HG02943 (cell line): ENCODE measurements around the gene TRPV5.

ENCODE experiments used
- ATAC-seq: cut with Tn5 transposase; IDR thresholded peaks from one replicate; pipeline ENCODE4 v1.9.1; 2021; ENCODE audit warnings: mild to moderate bottlenecking, low read depth, moderate library complexity; ENCODE audit not compliant: unreplicated experiment

The TRPV5 gene

DNA sequence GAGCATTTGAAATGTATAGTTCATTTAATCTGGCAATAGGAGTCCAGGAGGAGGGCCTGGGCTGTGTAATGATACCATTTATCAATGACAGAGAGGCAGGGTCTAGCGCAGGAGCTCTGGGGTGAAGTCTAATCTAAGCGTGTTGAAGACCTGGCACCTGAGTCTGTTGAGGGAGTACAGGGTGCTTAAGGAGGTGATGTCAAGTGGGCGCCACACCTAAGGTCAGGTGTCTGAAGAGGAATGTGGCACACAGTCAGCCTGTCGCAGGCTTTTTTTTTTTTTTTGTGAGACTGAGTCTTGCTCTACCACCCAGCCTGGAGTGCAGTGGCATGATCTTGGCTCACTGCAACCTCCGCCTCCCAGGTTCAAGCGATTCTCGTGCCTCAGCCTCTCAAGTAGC, 8.0 kb upstream of the TRPV5 start:
- no peak for ATAC-seq

DNA sequence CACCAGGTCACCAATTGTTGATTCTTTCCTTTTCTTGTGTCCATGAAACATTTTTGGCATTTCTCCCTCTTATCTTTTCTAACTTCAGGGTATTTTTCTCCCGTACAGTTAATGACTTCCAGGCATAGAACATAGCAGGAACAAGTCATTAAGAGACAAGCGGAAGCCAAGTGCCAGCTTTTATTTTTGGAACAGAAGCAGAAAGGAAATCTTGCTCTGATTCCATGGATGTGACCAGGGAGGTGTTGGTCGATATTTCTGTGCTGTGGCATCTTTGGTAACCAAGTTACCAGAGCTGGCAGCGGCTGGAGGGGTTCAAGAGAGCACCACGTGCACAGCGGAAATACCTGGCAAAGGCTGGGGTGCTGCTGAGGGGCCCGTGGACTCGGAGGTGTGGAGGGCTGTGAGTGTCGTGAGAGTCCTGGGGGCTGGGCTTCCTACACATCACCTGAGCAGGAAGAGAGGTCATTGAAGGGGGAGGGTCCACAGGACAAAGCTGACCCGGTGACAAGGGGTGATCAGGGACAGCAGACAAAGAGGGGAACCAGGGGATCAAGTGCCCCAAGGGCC, 7.5 kb upstream of the TRPV5 start:
- ATAC-seq = no peak

DNA sequence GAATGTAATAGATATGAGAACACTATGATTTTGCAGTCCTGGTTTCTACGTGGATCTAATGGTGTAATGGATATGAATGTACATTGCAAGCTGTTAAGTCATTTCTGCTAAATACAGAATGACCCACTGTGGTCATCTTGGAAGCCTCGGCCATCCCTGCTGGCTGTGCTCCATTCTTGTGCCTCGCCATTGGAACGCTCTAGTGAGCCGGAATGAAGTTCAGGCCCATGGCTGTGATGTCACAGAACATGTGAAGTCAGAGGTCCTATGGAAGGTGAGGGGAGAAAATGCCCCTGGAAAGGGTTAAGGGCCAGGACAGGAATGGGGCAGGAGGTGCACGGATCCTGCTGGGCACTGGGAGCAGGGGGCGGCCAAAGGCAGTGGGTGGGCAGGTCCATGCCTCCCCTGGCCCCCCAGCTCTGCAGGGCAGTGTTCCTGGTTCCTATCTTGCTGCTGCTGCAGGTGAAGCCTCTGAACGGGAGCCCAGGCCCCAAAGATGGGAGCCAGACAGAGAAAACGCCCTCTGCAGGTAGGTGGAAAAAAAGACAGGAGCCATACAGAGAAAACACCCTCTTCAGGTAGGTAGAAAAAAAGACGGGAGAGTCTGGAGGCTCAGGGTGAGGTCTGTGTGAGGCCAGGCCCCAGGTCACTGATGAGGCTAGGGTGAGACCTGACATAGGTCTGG, 5.8 kb upstream of the TRPV5 start, which contains the start of gene LLCFC1:
Gene LLCFC1, plus strand, starts transcription at position 259 of the 685 bp plus-strand sequence. Its CDS starts 138 bp downstream, at position 397.
- no peak for ATAC-seq

DNA sequence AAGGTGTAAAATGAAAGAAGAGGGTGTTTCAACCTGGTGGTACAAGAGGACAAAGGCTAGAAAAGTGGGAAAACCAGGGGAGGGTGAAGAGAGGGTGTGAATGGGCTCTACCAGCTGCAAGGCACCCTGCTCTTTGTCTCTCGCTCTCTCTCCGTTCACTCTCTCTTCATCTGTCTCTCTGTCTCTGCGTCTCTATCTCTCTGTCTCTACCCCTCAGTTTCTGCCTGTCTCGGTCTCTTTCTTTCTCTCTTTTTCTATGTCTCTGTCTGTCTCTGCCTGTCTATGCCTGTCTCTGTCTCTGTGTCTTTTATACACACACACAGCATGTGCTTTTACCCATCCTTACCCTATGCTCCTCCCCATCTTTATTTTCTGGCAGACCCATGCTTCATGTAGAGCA, 5.1 kb upstream of the TRPV5 start:
- ATAC-seq = no peak

DNA sequence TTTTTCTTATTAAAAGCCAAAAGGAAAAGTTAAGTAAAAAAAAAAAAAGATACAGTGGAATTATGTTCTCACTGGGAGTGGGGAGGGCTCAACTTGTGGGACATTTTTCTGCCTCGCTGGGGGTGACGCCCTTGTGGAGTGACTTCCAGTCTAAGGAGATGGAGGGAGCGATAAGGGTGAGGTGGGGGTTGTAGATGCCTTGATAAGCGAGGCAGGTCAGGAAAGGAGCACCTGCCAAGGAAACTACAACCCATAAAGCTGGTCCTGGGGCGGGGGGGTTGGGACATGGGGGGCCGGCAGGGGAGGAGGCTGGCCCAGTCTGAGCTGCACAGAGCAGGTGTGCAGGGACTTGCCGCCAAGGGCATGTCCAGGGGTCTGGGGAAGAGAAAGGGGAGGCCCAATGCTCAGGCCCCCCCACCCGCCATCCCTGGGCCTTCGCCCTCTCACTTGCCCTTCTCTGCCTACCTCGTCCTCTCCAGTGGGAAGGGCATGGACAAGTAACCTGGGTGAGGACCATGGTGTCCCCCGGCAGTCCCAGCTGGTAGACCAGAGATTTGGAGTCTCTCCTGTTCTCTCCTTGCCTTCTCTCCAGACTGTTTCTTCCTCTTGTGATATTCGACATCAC, 2.5 kb upstream of the TRPV5 start:
- no peak for ATAC-seq

DNA sequence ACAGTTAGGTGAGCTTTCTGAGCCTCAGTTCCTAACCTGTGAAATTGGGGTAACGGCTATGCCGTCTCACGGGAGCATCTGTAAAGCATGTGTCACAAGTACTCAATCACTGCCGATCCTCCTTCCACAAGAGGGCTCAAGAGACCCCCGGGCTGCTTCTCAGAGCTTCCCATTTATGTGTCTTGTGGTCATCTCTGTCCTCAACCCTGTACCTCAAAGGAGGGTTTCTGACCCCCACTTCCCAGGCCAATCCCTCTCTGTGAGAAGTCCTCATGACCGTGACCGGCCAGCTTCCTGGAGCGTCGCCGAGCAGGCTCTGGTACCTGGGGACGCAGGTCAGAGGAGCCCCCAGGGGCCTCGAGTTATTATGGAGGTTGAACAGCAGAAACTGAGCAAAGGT, 510 bp upstream of the TRPV5 start:
- no peak for ATAC-seq

DNA sequence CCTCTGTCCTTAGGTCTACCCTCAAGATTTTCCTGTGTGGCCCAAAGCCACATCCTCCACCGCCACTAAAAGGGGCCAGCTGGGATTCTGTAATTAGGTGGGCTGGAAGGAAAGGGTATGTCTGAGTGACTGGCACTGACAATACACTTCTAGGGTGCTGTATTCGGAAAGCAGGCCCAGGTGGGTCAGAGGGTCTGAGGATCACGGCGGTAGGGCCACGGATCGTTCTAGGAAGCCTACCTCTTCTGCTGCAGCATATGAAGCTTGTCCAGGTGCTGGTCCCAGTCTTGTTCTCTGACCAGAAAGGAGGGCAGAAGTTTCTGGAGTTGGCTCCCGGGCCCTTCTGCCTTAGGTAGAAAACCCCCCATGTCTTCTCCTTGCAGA, 462 bp downstream of the TRPV5 start:
- no peak for ATAC-seq

DNA sequence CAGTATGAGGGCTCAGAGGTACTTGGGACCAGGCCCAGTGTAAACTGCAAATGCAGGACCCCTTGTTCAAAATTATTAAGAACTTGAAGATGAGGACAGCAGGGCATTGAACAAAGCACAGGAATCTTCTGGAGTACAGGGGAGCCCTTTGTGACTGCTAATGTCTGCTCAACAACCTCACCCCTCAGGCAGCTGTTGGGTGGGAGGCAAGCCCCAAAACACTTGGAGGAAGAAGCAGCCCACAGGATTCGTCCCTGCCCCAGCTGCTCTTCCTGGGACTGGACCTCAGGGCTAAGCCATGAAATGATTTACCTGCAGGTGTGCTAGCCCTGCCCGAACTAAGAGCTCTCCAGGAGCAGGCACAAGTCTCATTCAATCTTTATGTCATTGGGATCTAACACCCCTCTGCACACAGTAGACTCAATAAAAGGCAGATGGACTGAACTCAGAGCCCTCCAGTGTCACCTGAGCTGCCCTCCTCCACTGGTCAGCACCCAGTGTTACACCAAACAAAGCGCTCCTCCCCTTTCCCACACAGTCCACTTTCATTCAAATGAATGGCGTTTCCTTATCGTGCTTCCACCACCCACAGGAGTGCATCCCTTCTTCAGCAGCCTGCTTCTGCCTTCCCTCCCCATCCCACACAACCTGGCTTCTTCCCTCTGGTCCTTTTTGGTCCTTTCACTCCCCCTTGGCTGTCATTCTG, 1.0 kb downstream of the TRPV5 start:
- ATAC-seq = no peak

DNA sequence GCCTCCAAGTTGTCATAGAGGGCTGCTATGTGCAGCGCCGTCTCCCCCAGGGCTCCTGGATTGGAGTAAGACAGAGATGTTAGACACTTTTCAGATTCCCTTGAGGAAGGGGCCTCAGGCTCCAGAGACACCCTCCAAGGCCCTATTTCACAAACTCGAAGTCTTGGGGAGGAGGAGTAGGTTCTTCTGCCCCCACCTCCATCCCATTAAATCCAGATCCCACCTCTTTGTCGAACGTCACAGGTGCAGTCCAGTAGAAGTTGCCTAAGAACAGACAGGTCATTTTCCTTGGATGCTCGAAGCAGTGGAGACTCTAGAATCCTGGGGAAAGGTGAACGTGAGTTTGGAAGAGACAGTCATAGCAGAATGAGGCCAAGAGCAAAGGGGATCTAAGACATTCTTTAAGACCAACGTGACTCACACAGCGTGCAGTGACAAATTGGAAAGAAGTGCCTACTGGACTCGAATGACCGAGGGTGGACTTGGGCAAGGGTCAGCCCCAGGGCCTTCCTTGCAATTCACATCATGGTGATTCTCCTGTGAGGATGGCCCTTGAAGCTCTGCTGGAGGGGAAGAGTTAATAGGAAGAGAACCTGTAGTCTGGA, 3.3 kb downstream of the TRPV5 start:
- no peak for ATAC-seq

DNA sequence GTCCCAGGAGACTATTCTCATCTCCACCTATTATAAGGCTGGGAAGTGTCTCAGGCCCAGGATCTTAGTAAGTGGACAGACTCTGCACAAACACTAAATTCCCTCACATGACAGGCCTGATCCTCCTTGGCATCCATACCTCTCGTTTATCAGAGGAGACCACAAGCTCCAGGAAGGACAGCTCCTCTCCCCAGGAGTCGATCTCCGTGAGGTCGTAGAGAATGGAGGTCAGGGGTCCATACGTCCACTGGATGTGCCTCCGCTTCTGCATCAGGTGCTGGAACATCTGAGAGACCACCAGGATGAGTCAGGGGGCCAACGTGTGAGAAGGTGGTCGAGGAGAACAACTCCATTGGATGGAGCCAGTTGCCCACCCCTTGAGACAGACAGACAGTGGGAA, 5.6 kb downstream of the TRPV5 start:
- ATAC-seq = no peak

DNA sequence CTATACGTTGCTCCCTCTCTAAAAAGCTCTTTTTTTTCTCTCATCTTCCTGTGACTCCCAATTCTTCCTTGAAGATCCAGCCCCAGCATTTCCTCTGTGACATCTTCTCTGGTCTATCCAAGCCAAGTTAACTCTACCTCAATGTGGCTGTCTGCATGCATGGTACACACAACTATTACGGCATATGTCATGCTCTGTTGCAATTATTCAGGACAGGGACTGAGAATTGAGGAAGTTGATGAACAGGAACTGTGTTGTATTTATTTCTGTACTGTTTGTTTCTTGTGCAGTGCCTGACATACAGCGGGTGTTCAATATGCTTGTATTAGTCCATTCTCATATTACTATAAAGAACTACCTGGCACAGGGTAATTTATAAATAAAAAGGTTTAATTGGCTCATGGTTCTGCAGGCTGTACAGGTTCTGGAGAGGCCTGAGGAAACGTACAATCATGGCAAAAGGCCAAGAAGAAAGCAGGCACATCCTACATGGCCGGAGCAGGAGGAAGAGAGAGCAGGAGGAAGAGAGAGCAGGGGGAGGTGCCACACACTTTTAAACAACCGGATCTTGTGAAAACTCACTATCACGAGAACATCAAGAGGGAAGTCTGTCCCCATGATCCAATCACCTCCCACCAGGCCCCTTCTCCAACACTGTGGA, 6.3 kb downstream of the TRPV5 start:
- ATAC-seq = no peak

DNA sequence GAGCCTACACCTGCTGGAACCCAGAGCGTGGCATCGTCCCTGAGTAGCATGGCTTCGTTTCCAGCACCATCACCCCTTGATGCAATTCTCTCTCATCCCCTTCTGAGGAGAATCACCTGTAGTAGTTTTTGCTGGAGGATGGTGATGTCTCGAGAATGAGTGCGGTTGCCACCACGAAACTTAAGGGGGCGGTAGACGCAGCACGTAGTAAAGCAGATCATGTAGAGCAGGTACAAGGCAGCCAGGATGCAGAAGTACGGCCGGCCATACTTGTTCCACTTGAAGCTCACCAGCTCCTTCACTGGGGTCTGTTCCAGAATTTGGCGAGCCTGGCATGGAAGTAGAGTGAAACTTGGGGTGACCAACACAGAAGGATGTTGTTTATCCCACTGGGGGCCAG, 8.1 kb downstream of the TRPV5 start:
- ATAC-seq = no peak

DNA sequence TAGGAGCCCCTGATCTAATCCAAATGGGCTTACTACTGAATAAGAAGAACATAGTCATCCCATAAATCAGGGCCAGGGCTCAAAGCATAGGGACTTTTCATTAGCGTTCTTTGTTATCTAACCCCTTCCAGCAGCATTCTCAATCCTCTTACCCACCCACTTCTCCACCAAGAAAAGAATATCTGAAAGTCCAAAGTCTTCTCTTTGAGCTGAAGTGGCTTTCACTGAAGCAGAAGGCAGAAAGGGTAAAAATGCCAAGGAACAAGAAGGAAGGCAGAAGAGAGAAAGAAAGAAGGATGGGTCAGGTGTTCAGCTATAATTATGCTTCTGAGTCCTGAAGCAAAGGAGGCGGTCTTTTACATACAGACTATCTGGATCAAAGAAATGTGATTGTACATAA, 10.2 kb downstream of the TRPV5 start:
- ATAC-seq = no peak

DNA sequence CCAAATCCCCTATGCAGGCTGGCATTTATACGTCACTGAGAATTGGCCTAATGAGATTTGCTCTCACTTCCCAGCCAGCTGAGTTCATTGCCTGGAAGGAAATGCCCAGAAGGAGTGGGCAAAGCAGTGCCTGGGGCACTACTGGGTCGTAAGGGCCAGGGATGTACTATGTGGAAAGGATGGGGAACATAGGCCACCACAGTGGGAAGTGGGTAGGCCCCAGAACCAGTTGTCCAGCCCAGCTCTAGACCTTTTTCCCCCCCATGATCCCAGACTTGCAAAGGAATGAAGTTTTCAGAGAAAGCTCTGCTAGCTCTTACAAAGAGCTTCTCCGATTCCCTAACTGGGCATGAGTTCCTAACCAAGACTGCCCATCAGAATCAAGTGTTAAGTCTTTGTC, 13.9 kb downstream of the TRPV5 start:
- ATAC-seq = no peak

DNA sequence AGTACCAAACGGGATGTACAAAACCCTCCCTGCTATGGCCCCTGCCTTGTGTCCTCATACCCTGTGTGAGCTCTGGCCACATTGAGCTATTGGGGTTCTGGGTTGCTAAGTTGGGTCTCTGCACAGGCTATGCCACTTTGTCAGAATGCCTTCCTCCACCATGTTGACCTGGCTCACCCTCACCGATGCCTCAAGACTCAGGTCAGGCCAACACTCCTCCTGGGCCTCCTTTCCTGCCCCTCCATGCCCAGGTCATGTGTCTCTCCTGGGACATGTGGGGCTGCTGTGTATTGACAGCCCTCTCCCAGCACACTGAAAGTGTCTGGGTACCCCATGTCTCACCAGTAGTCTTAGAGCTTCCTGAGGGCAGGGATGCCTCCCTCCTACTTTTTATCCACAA, 14.6 kb downstream of the TRPV5 start:
- no peak for ATAC-seq

DNA sequence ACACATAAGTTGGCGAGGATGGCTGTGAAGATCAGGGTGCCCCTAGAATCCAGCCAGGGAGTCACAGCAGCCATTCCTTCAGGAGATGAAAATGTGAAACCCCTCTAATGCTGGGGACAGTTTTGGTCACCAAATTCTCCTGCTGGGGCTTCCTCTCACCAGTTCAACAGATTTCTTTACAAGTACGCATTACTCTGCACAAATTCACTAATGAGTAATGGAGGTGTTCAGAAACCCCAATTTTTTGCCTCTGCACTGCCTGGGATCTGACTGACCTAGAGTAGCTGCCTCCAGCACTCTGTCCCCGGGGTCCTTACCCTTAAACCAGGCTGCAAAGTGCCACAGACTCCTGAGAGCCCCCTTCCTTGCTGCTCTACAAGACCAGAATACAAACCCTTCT, 16.1 kb downstream of the TRPV5 start:
- ATAC-seq = no peak

DNA sequence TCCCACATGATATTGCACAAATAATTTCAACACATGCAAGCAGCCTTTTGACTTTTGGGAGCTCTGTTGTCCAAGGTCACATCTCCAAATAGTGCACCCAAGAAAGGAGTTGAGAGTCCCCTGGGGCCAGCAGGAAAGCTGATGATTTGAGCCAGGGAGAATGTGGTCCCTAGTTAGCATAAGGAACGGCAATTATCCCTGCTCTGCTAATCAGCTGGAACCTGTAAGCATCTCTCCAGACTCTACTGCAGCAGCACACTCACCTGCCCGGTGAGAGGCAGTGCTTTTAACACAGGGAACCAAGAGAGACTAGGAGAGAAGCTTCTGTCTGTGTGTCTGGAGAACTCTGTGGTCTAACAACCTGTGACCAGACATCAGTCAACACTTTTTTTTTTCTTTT, 17.0 kb downstream of the TRPV5 start:
- no peak for ATAC-seq

DNA sequence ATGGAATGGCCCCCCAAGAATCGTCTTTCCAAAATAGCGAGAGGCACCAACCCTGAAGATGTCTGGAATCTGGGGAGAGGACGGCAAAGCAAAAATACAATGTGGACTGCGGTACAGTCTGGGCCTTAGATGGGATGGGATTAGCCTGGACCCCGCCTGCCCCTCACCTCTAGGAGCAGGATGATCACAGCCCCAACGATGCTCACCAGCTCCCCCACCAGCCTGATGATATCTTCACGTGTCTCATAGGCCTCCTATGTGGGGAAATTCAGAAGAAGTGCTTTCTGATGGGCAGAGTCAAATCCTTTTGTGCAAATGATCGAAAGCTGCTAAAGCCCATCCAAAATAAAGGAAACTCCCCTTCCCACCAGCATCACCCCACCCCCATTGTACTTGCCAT, 18.2 kb downstream of the TRPV5 start:
- no peak for ATAC-seq

DNA sequence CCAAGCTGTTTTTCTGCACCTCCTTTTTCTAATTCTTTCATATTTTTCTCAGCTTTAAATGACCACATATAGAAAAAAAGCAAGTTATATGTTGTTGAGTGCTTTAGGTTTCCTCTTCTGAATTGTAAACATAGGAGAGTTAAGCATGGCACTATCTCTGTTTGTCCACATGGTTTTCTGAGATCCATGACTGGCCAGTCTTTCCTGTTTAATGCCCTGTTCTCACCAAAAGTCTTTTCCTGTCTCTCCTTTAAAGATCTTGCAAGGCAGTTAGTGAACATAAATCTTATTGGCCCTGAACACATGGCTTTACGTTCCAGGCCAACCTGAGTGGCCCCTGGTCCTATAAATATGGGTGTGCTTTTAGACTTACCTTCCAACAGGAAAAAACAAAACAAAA, 19.4 kb downstream of the TRPV5 start:
- no peak for ATAC-seq

DNA sequence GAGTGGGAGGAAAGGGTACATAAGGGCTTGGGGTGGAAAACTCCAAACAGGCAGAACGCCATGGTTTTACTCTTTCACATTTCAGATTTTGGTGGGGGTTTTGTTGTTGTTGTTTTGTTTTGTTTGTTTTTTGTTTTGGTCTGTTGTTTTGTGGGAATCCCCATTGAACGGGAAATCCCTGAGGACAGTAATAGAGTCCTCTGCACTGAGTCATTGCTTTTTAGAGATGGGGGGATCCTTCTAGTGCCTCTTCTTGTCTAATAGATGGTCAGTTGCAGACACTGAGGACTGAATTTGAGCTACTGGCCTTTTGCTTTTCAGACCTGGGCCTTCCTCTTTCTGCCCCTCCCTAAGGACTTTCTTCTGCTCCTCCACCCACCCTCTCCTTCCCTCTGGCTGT, 20.0 kb downstream of the TRPV5 start:
- no peak for ATAC-seq

DNA sequence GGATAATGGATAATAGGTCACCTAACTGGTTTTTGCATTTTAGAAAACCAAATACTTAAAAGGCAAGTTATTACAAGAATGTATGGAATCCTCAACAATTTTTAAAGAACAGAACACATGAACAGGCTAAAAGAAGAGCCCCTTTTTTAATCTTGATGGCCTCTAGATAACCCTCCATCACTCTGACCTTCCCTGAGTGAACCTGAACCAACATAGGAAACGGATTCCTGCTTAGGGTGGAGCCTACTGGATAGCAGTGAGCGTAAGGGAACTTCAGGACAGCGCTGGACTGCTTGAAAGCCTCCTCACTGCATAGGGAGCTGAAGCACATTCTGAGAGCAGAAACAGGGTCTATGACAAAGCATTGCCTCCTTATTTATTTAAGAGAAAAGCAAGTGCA, 20.5 kb downstream of the TRPV5 start:
- no peak for ATAC-seq
